ENCODE results near the gene OR10C1.

GRCh38 chr6:29486577-29486976 lies 47.5 kb downstream of the OR10C1 start:
- no peak for TF ChIP-seq CTCF (conservative IDR thresholded peaks at IDR 0.05; ENCODE audit: low read depth, low read length)
- TF ChIP-seq ELK1 (IDR thresholded peaks at IDR 0.05; ENCODE audit: borderline replicate concordance, low read depth, low read length) = no peak
- no peak for TF ChIP-seq RFX5 (IDR thresholded peaks at IDR 0.05; ENCODE audit: low read depth, low read length)
- no peak for TF ChIP-seq RAD21 (IDR thresholded peaks at IDR 0.05; ENCODE audit: low read length)
- no peak for TF ChIP-seq POLR2A (IDR thresholded peaks at IDR 0.05; ENCODE audit: low read depth, low read length)
- TF ChIP-seq BHLHE40 (IDR thresholded peaks at IDR 0.05; ENCODE audit: low read depth, low read length) = no peak
- TF ChIP-seq CEBPB (IDR thresholded peaks at IDR 0.05; ENCODE audit: low read depth, low read length) = no peak
- no peak for TF ChIP-seq SMC3 (IDR thresholded peaks at IDR 0.05; ENCODE audit: low read depth, low read length)

Data from IMR-90 (cell line).